Activated T-helper 2 cell treated with anti-CD3 and anti-CD28 coated beads, Interferon-gamma antibody, Interleukin-2, Interleukin-4, amounts not matched to agents 10 μg/mL and 5 μg/mL and 100 μg/mL, durations not matched to agents 14 hours and 24 hours and 36 hours (primary cell): ENCODE data around the gene RASGRF1. TPM values are rescaled to one million over a fixed set of nuclear protein-coding genes. Genes with fewer than 3 reads are reported as not detected.

Source experiments
- DNase-seq: peaks from one replicate; pipeline ENCODE4 v3.0.0; 2021; ENCODE audit warnings: low spot score
- H3K27ac Mint-ChIP-seq: one replicate; pipeline ENCODE4 v1.8.0; 2021; ENCODE audit warnings: mixed read lengths
- H3K27me3 Mint-ChIP-seq: one replicate; pipeline ENCODE4 v1.8.0; 2021; ENCODE audit warnings: low read depth, mixed read lengths
- H3K36me3 Mint-ChIP-seq: one replicate; pipeline ENCODE4 v1.8.0; 2021; ENCODE audit warnings: low read depth, mixed read lengths
- H3K4me1 Mint-ChIP-seq: one replicate; pipeline ENCODE4 v1.8.0; 2021; ENCODE audit warnings: low read depth, mixed read lengths
- H3K4me3 Mint-ChIP-seq: one replicate; pipeline ENCODE4 v1.8.0; 2021; ENCODE audit warnings: low read depth, mild to moderate bottlenecking, moderate library complexity, mixed read lengths
- H3K9me3 Mint-ChIP-seq: one replicate; pipeline ENCODE4 v1.8.0; 2021; ENCODE audit warnings: mixed read lengths
- intact Hi-C: fragments of 100-400 bp; cut with micrococcal nuclease; formaldehyde crosslinking; loops from one replicate; pipeline ENCODE4 v1.15.1; 2023
- total RNA-seq: library from RNA; stranded (reverse); gene quantifications from 2 replicates; pipeline ENCODE4 v1.2.3, GENCODE V29; 2022

Gene RASGRF1
- total RNA-seq, 1 donor from 2014 or later, result not detected

DNA sequence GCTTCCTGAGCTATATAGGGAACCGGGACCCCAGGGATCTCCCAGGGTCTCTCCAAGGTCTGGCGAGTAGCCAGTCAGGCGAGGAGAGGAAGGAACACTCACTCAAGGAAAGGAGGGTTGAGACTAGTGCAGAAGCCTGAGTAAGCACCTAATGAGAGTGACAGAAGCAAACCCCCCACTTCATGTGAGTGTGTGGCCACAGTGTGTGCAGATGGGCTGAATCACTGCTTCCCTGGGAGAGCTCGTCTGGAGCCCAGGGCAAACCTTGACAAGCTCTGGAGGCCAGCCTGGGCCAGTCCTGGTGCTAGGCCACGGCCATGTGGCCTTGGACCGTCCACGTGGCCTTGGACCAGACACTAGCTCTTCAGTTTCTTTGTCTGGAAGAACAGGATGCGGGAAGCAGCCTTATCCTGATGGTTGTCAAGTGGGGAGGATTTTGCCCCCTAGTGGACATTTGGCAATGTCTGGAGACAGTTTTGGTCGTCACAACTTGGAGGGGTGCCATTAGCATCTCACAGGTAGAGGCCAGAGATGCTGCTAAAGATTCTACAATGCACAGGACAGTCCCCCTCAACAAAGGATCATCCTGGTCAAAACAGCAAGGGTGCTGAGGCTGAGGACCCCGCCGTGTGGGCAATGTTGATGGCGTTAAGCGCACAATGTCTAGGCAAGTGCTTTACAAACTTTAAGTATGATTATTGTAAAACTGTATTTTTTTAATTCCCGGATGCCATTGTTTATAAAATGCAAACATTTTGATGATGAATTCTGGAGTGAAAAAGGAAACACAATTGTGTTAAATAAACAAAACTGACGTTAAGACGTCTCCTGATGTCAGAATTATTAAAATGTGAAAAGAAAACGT, 110.9 kb downstream of the RASGRF1 start:
- Mint-ChIP-seq H3K4me3 (no peak overlapping the region), H3K27ac (no peak overlapping the region), H3K27me3 (no peaks in the 10 kb centered on the region), H3K36me3 (no peaks in the 10 kb centered on the region), H3K9me3 (no peaks in the 10 kb centered on the region), H3K4me1 (peaks cover 8% of the 10 kb centered on the region)
- DNase-seq, result no peak
- intact Hi-C loops, result loop anchor here (2.0 kb wide), 1 partner anchor 69 kb away; no protein-coding TSS in a partner anchor

DNA sequence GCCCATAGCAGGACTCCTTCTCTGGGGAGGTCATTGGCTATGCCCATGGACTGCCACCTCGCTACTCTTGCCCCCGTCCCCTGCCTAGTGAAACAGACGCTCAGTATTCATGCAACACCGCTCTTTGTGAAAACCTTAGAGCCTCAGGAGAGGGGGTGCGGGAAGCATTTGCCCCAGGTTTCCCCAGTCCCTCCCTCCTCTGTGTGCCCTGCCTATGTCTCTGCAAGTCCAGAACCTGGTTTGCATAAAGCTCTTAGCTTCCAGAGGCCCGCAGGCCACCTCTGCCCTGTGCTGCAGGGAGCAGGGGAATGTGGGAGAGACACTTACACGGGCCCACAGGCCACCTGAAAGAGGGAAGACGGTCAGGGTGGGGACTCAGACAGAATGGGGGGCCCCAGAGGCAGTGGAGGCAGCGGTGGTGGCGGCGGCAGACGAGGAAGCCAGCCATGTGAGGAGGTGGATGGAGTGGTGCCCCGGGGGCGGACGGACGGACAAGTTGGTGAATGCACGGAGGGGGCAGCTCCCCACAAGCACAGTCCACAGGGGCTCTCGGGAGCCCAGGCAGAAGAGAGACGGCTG, 111.9 kb downstream of the RASGRF1 start:
- Mint-ChIP-seq H3K4me1 (peaks cover 8% of the 10 kb centered on the region), H3K9me3 (no peaks in the 10 kb centered on the region), H3K27ac (no peak overlapping the region), H3K27me3 (no peaks in the 10 kb centered on the region), H3K4me3 (no peak overlapping the region), H3K36me3 (no peaks in the 10 kb centered on the region)
- no peak for DNase-seq
- intact Hi-C loops, result no loop called here

DNA sequence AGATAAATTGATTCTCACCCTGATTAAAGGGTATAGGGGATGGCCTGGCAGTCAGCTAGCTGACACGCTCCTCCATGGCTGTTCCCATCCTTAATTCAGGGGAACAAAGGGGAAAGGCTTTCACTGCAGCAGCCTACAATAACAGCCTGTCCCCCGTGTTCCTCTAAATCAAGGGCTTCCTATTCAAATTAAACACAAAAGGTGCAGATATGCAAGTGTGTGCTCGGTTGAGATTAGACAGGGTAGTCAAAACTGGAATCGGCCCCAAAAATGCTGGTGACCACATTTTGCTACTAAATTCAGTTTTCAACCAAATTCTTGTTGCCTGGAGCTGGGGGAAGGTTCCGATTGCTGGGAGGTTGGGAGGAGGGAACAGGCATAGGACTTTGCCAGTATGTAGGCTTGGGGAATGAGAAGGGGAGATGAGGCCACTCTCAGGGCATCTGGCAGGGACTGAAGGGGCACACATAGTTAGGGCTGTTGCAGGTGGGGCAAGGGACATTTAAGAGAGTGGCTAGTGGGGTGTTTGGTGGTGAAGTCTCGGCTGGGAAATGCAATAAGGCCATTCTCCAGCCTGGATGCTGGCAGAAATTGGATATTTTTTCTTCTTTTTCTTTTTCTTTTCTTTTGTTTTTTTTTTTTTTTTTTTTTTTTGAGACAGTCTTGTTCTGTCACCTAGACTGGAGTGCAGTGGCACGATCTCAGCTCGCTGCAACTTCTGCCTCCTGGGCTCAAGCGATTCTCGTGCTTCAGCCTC, 112.8 kb downstream of the RASGRF1 start:
- peaks cover 8% of the 10 kb centered on the region for H3K4me1 Mint-ChIP-seq
- no peak for DNase-seq
- H3K27me3 Mint-ChIP-seq, result no peaks in the 10 kb centered on the region
- intact Hi-C loops, result no loop called here
- H3K9me3 Mint-ChIP-seq, result no peaks in the 10 kb centered on the region
- H3K36me3 Mint-ChIP-seq, result no peaks in the 10 kb centered on the region
- H3K27ac Mint-ChIP-seq, result no peak overlapping the region
- no peak overlapping the region for H3K4me3 Mint-ChIP-seq

DNA sequence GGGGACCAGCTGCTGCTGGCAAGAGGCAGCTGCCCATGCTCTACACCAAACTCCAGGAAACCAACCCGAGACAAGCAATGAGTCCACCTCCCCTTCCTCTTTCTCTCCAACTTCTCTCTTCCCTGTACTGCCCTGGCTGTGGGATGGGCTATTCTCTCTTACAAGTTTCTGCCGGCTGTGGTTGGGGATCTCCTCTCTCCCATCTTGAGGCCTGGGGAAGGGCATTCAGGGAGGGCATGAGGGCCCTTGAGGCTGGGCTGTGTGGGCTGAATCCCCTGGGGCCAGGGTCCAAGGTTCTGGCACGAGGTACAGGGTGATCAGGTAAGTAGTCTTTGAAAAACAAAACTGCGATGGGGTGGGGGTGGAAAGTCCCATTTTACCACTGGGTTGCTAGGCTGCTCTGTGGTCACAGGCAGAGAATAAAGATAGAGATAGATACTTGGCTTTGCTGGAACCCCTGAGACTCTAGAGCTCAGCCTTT, 113.4 kb downstream of the RASGRF1 start:
- Mint-ChIP-seq H3K4me1 (peaks cover 8% of the 10 kb centered on the region), H3K9me3 (no peaks in the 10 kb centered on the region), H3K27ac (no peak overlapping the region), H3K36me3 (no peaks in the 10 kb centered on the region), H3K4me3 (no peak overlapping the region), H3K27me3 (no peaks in the 10 kb centered on the region)
- DNase-seq, result no peak
- intact Hi-C loops, result no loop called here

DNA sequence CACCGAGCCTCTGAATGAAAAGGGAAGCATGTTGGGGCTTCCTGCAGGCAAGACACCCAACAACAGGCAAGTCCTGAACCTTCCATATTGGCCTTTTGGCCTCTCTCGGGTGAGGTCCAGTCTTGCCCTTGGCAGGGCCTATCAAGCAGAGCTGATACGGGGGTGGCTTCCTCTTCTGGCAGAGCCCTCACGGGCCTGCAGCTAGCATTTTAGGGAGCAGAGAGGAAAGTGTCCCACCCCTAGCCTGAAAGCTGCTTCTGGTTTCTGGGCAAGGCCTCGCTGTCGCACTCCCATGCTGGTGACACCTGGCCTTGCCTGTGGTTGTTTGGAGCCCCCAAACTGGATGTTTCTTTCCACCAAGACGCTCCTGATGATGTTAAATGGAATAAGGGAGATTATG, 113.9 kb downstream of the RASGRF1 start:
- Mint-ChIP-seq H3K4me3 (no peak overlapping the region), H3K9me3 (no peaks in the 10 kb centered on the region), H3K36me3 (no peaks in the 10 kb centered on the region), H3K27ac (no peak overlapping the region), H3K27me3 (no peaks in the 10 kb centered on the region), H3K4me1 (peaks cover 8% of the 10 kb centered on the region)
- intact Hi-C loops, result no loop called here
- no peak for DNase-seq

DNA sequence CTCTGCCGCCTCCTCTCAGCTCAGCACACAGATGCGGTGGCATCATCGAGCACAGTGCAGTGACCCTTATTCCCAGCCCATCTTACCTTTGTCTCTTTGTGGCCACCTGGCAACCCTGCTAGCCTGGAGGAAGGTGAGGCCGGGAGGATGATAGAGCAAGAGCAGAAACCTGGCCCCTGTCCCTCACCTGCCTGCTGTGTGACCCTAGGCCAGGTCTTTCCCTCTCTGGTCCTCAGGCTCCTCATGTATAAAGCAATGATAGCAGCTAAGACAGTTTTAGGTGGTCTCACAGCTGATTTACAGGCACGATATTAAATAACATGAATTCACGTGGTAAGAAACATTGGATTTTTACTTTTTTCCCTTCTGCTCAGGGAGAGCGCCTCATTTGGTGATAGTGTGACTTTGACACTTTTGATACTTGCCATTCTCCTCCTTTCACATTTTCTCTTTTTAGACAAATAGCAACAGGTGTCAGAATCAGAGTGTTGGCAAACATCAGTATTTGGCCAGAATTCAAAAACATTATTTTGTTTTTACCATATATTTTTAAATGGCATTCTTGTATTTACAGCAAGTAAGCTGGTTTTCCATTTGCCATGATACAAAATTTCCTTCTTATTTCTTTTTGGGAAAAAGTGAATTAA, 116.2 kb downstream of the RASGRF1 start:
- no peaks in the 10 kb centered on the region for H3K9me3 Mint-ChIP-seq
- H3K36me3 Mint-ChIP-seq, result no peaks in the 10 kb centered on the region
- no peak overlapping the region for H3K4me3 Mint-ChIP-seq
- peaks cover 2% of the 10 kb centered on the region for H3K27me3 Mint-ChIP-seq
- intact Hi-C loops, result no loop called here
- H3K4me1 Mint-ChIP-seq, result peaks cover 8% of the 10 kb centered on the region
- DNase-seq, result no peak
- no peak overlapping the region for H3K27ac Mint-ChIP-seq

DNA sequence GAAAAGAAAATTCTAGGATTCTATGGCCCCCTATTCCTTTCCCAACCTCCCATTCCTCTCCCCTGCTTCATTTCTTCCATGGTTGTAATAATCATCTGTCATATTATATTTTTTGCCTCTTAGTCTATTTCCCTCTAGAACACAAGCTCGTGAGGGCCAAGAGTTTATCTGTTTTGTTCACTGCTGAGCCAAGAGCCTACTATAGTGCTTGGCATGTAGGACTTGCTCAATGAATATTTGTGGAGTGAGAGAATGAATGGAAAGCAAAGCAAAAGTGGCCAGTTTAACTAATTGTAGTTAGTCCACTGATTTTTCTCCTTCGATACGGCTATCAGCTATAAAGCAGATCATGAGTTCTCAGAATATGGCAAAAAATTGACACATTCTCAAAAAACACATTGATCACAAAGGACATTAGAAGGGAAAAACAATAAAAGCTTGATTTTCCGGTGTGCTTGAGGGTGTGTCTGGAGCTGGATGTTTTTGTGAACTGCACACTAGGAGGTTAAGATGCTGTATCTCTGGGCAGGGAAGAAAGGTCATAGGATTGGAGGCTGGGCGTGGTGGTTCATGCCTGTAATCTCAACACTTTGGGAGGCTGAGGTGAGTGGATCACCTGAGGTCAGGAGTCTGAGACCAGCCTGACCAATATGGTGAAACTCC, 120.8 kb downstream of the RASGRF1 start:
- H3K36me3 Mint-ChIP-seq, result no peaks in the 10 kb centered on the region
- H3K4me3 Mint-ChIP-seq, result no peak overlapping the region
- H3K27ac Mint-ChIP-seq, result no peak overlapping the region
- peaks cover 8% of the 10 kb centered on the region for H3K27me3 Mint-ChIP-seq
- no peak for DNase-seq
- intact Hi-C loops, result no loop called here
- H3K4me1 Mint-ChIP-seq, result no peaks in the 10 kb centered on the region
- H3K9me3 Mint-ChIP-seq, result no peaks in the 10 kb centered on the region

DNA sequence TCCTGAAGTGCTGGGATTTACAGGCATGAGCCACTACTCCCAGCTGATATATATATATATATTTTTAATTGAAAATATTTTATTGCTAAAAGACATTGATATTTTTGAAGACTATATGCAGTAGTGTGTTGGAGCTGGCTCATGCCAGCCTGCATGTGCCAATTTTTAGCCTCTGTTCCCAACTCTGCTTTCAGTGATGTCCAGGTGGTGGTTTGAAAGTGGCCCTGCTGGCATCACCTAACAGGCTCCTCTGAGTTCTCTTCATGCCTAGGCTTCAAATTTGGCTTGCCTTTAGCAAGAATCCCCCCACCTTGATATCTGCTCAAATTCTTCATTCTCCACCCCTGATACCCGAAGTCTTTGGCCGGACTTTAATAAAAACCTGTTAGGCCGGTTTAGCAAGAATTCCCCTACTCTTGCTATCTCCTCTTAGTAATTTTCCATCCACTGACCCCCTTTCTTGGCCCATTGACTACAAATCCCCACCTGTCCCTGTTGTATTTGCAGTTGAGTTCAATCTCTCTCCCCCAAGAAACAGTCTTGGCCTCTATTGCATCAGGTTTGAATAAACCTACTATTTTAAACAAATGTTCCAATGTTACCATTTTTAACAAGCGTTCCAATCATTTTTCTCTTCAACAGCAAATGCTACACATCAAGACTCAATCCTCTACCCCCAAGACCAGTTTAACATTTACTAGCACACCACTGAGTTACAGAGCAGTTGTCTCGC, 121.9 kb downstream of the RASGRF1 start:
- intact Hi-C loops, result no loop called here
- Mint-ChIP-seq H3K9me3 (no peaks in the 10 kb centered on the region), H3K27me3 (peaks cover 8% of the 10 kb centered on the region), H3K36me3 (no peaks in the 10 kb centered on the region), H3K27ac (no peak overlapping the region), H3K4me3 (no peak overlapping the region), H3K4me1 (no peaks in the 10 kb centered on the region)
- no peak for DNase-seq

DNA sequence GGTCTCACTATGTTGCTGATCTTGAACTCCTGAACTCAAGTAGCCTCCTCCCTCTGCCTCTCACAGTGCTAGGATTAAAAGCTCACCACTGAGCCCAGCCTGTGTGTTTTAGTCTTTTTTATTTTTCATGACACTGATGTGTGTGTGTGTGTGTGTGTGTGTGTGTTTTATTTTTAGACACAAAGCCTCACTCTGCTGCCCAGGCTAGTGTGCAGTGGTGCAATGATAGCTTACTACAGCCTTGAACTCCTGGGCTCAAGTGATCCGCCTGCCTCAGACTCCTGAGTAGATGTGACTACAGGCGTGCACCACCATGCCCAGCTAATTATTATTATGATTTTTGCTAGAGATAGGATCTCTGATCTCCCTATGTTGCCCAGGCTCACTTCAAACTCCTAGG, 122.5 kb downstream of the RASGRF1 start:
- no peak overlapping the region for H3K4me3 Mint-ChIP-seq
- intact Hi-C loops, result no loop called here
- H3K9me3 Mint-ChIP-seq, result no peaks in the 10 kb centered on the region
- DNase-seq, result no peak
- H3K4me1 Mint-ChIP-seq, result no peaks in the 10 kb centered on the region
- H3K36me3 Mint-ChIP-seq, result no peaks in the 10 kb centered on the region
- peaks cover 8% of the 10 kb centered on the region for H3K27me3 Mint-ChIP-seq
- H3K27ac Mint-ChIP-seq, result no peak overlapping the region

DNA sequence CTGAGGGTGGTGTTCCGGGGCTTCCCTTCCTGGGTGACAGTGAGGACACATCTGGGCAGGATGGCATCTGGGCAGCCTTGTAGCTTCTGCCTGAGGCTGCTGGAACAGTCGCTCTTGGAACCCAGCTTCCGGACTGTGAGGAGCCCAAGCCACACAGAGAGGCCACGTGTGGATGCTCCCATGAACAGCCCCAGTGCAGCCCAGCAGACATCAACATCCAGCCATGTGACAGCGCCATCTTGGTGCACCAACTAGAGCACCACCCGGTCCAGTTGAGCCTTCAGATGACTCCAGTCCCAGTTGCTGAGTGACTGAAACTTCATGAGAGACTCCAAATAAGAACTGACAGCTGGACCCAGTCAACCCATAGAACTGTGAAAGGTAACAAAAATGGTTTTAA, 130.3 kb downstream of the RASGRF1 start:
- no peak for DNase-seq
- Mint-ChIP-seq H3K36me3 (no peaks in the 10 kb centered on the region), H3K4me1 (no peaks in the 10 kb centered on the region), H3K27ac (no peak overlapping the region), H3K27me3 (no peaks in the 10 kb centered on the region), H3K9me3 (no peaks in the 10 kb centered on the region), H3K4me3 (no peak overlapping the region)
- intact Hi-C loops, result no loop called here

DNA sequence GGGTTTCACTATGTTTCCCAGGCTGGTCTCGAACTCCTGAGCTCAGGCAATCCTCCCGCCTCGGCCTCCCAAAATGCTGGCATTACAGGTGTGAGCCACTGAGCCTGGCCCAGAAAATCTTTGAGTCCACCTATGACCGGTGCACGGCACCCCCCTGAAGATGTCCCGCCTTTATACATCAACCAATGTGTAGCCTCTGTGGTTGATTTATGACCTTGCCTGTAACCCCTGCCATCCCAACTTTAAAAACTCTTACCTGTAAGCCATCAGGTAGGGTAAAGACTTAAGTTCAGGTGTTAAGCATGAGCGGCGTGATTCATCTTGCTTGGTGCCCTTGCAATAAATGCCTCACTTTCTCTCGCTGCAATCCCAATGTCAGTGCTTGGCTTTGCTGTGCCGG, 131.2 kb downstream of the RASGRF1 start:
- no peak for DNase-seq
- Mint-ChIP-seq H3K27me3 (peaks cover 5% of the 10 kb centered on the region), H3K9me3 (no peaks in the 10 kb centered on the region), H3K36me3 (no peaks in the 10 kb centered on the region), H3K27ac (no peak overlapping the region), H3K4me1 (no peaks in the 10 kb centered on the region), H3K4me3 (no peak overlapping the region)
- intact Hi-C loops, result no loop called here
